ENCODE data around the gene DCAF11. TPM values are rescaled to one million over a fixed set of nuclear protein-coding genes. Genes with fewer than 3 reads are reported as not detected.

The DCAF11 gene
- total and polyA plus RNA-seq, 2 of the 8 experiments (the other 6 are each of a cell fraction or from before 2014, with no cell fraction given), result 60.4 to 63.6 TPM

- POLR2A ChIA-PET (ENCODE audit: partially characterized antibody), result interaction anchor here (1.1 to 27.2 kb wide), 14 partner anchors 8 to 539 kb away, joined by 3 to 626 read pairs (median 6); partner anchors contain the start of genes CARMIL3, CPNE6, EMC9 and NRL
- no peak overlapping the region for H2BK120ac ChIP-seq (replicated peaks; ENCODE audit: low read depth, low read length)
- no peak for TF ChIP-seq SP4 (IDR thresholded peaks at IDR 0.05; ENCODE audit: low read length)
- TF ChIP-seq TBP (IDR thresholded peaks at IDR 0.05; ENCODE audit: low read depth, low read length), result no peak
- TF ChIP-seq POLR2AphosphoS5 (IDR thresholded peaks at IDR 0.05; ENCODE audit: low read depth, low read length), result no peak
- TF ChIP-seq KDM4A (IDR thresholded peaks at IDR 0.05; ENCODE audit: low read depth, low read length, severe bottlenecking), result no peak
- TF ChIP-seq BACH1 (IDR thresholded peaks at IDR 0.05; ENCODE audit: low read length), result no peak
- TF ChIP-seq ATF2 (IDR thresholded peaks at IDR 0.05; ENCODE audit: low read length), result no peak
- no peak for TF ChIP-seq CTBP2 (IDR thresholded peaks at IDR 0.05; ENCODE audit: borderline replicate concordance, insufficient read depth, insufficient read length, low read length)
- no peak for TF ChIP-seq ZNF274 (IDR thresholded peaks at IDR 0.05; ENCODE audit: borderline replicate concordance, extremely low read depth, low read length)
- no peak for TF ChIP-seq KDM5A (IDR thresholded peaks at IDR 0.05; ENCODE audit: low read length)
- TF ChIP-seq TAF1 (IDR thresholded peaks at IDR 0.05; ENCODE audit: low read depth, low read length), result no peak
- TF ChIP-seq SIRT6 (IDR thresholded peaks at IDR 0.05; ENCODE audit: low read length), result no peak
- no peak for TF ChIP-seq SP1 (IDR thresholded peaks at IDR 0.05; ENCODE audit: low read depth, low read length)
- no peak for TF ChIP-seq TEAD4 (IDR thresholded peaks at IDR 0.05; ENCODE audit: low read depth, low read length)
These were observed 34.4 kb upstream of the DCAF11 start for GRCh38 chr14:24080142-24080530.

More at GRCh38 chr14:24080142-24080530, 34.4 kb upstream of the DCAF11 start:
- no peak overlapping the region for H3K56ac ChIP-seq (replicated peaks; ENCODE audit: insufficient read length, low read depth, low read length)
- H2BK12ac ChIP-seq (ENCODE audit: low read depth, low read length), result peak overlapping the region; percentile 62; the same call in 1 of the 2 replicates
- WGBS, 2 experiments (ENCODE audit: extremely low coverage in 1 of 2, insufficient coverage in 1 of 2, insufficient read length in 1 of 2, insufficient replicate concordance in 2 of 2, low coverage in 1 of 2, low lambda C conversion rate in 2 of 2, missing lambda C conversion rate in 1 of 2), result 75% methylated on average over 6 of the region's 6 CpGs; no CpG with 5 or more reads in 1 of the 2 experiments
- H2BK20ac ChIP-seq (ENCODE audit: low read length), result peak overlapping the region; percentile 55; the same call in 1 of the 2 replicates
- no peaks in the 10 kb centered on the region for H3K36me3 ChIP-seq (ENCODE audit: control insufficient read depth in 2 of 4, insufficient read depth in 4 of 4, low read length in 3 of 4)
- no peak overlapping the region for H2BK5ac ChIP-seq (ENCODE audit: low read depth, low read length)
- H2AK5ac ChIP-seq (ENCODE audit: low read depth, low read length), result no peak overlapping the region
- CTCF ChIA-PET (ENCODE audit: partially characterized antibody), result interaction anchor here (1.0 to 23.8 kb wide), 15 partner anchors 10 to 499 kb away, joined by 3 to 316 read pairs (median 6); partner anchors contain the start of genes DHRS4, IRF9 and PCK2
- no peak overlapping the region for H3K9ac ChIP-seq (replicated peaks in 1 of 4; ENCODE audit: extremely low read depth in 1 of 4, low read depth in 3 of 4, low read length in 3 of 4)
- H3K27ac ChIP-seq (ENCODE audit: low read depth, low read length), result no peak overlapping the region
- H3K4me3 ChIP-seq (ENCODE audit: extremely low read depth in 1 of 4, insufficient read depth in 2 of 4, low read depth in 3 of 4, low read length in 4 of 4), result peak overlapping the region in 1 of 4 experiments; percentile 67; a peak in 2 of 8 replicates
- H2AFZ ChIP-seq (ENCODE audit: low read length), result no peak overlapping the region
- H3K79me1 ChIP-seq (ENCODE audit: low read depth, low read length), result no peaks in the 10 kb centered on the region
- no peaks in the 10 kb centered on the region for H3K79me2 ChIP-seq (ENCODE audit: control insufficient read depth in 1 of 2, insufficient read depth in 2 of 2, low read length in 2 of 2)
- H3K14ac ChIP-seq (ENCODE audit: insufficient read length), result no peak overlapping the region
- H3K4me1 ChIP-seq (replicated peaks in 1 of 4; ENCODE audit: control insufficient read depth in 3 of 4, insufficient read depth in 4 of 4, low read length in 3 of 4), result peaks cover 0 to 18% (median 12%) of the 10 kb centered on the region in 4 experiments; a peak in 6 of 7 replicates
- peaks cover 11% of the 10 kb centered on the region; the same call in 1 of the 2 replicates for H3K23me2 ChIP-seq (ENCODE audit: low read depth, low read length)
- H4K8ac ChIP-seq (ENCODE audit: extremely low read depth, insufficient read depth, low read length), result no peak overlapping the region
- H4K91ac ChIP-seq (replicated peaks; ENCODE audit: insufficient read length, low read length), result no peak overlapping the region
- H3K23ac ChIP-seq (ENCODE audit: insufficient read length), result no peak overlapping the region
- peak overlapping the region; percentile 99; the same call in 1 of the 2 replicates for H2BK15ac ChIP-seq (ENCODE audit: low read length)
- H3K4ac ChIP-seq (replicated peaks; ENCODE audit: insufficient read length, low read depth, low read length), result peak overlapping the region; percentile 29
- peak overlapping the region; percentile 57; the same call in 1 of the 2 replicates for H3K18ac ChIP-seq (ENCODE audit: extremely low read depth, low read length)
- peaks cover 0 to 10% (median 7%) of the 10 kb centered on the region in 4 experiments; a peak in 5 of 7 replicates for H3K27me3 ChIP-seq (replicated peaks in 1 of 4; ENCODE audit: control insufficient read depth in 3 of 4, extremely low read depth in 1 of 4, insufficient read depth in 3 of 4, low read length in 3 of 4)
- H3K4me2 ChIP-seq (ENCODE audit: insufficient read depth in 1 of 2, low read depth in 2 of 2, low read length in 2 of 2), result peak overlapping the region; percentile 75 to 84; a peak in 3 of 4 replicates
- DNase-seq (ENCODE audit: low read depth in 1 of 2, low spot score in 2 of 2) (no peak), FAIRE-seq (no peak)
- no peaks in the 10 kb centered on the region for H4K20me1 ChIP-seq (replicated peaks in 1 of 2; ENCODE audit: control insufficient read depth in 1 of 2, insufficient read depth in 2 of 2, low read length in 2 of 2)
- no peaks in the 10 kb centered on the region for H3K9me3 ChIP-seq (ENCODE audit: insufficient read depth in 2 of 2, low read depth in 1 of 2, low read length in 1 of 2)
- no peak overlapping the region for H4K5ac ChIP-seq (ENCODE audit: insufficient read length, low read depth, low read length)

All from H1 (cell line).